SK-N-SH (cell line): ENCODE data around the gene ZMIZ1. TPM values are rescaled to one million over a fixed set of nuclear protein-coding genes. Genes with fewer than 3 reads are reported as not detected.

Experiments
- CTCF ChIA-PET: fragments of 300-600, 350-600 bp; formaldehyde crosslinking; extraction: SDS; loops from one replicate; lab custom pipeline; 2021; lab: Yijun Ruan, JAX
- POLR2A ChIA-PET: fragments of 350-600 bp; sonication (Branson Sonifier 250); formaldehyde crosslinking; extraction: SDS; loops from one replicate; lab custom pipeline; 2020; ENCODE audit warnings: antibody characterized with exemption, inconsistent platforms; lab: Yijun Ruan, JAX
- DNase-seq: peaks from one replicate; pipeline ENCODE4 v3.0.0; 2012
- H2AFZ ChIP-seq: fragments of 200-600 bp; sonication (generic); 2 replicates; pipeline ENCODE4 v1.8.1; 2016; ENCODE audit warnings: antibody characterized with exemption, mild to moderate bottlenecking, low read depth
- H3F3A ChIP-seq: fragments of 200-600 bp; sonication (generic); replicated peaks from 2 replicates; pipeline ENCODE3; 2016; ENCODE audit warnings: antibody characterized with exemption, mild to moderate bottlenecking; ENCODE audit not compliant: insufficient read depth
- H3K27ac ChIP-seq, 2 experiments: fragments of 200-500 bp in 1 of 2; fragments of 200-600 bp in 1 of 2; sonication (Bioruptor generic) in 1 of 2; sonication (generic), shearing (Covaris generic) in 1 of 2; 2 replicates each; pipeline versions ENCODE4 v1.5.1 to v1.6.1; 2014 to 2016; ENCODE audit warnings: low read depth in 2 of 2, inconsistent platforms in 1 of 2, low read length in 1 of 2, mild to moderate bottlenecking in 1 of 2, mixed read lengths in 1 of 2
- H3K27me3 ChIP-seq: fragments of 200-600 bp; sonication (generic), shearing (Covaris generic); 2 replicates; pipeline ENCODE4 v1.6.1; 2016; ENCODE audit warnings: mixed run types; ENCODE audit not compliant: insufficient read depth
- H3K36me3 ChIP-seq, 2 experiments: fragments of 200-500 bp in 1 of 2; fragments of 200-600 bp in 1 of 2; sonication (Bioruptor generic) in 1 of 2; sonication (generic) in 1 of 2; replicated peaks in 1 of 2; 2 replicates each; pipeline versions ENCODE3 to v1.5.1; 2014 to 2016; ENCODE audit warnings: low read length in 1 of 2, mild to moderate bottlenecking in 1 of 2; ENCODE audit not compliant: insufficient read depth in 2 of 2, control insufficient read depth in 1 of 2
- H3K4me1 ChIP-seq, 2 experiments: fragments of 200-500 bp in 1 of 2; fragments of 200-600 bp in 1 of 2; sonication (Bioruptor generic) in 1 of 2; sonication (generic), shearing (Covaris generic) in 1 of 2; 2 replicates each; pipeline versions ENCODE4 v1.5.1 to v1.6.1; 2014 to 2016; ENCODE audit warnings: low read depth in 1 of 2, low read length in 1 of 2, mixed run types in 1 of 2; ENCODE audit not compliant: insufficient read depth in 2 of 2, control insufficient read depth in 1 of 2
- H3K4me2 ChIP-seq: fragments of 200-600 bp; sonication (generic), shearing (Covaris generic); 2 replicates; pipeline ENCODE4 v1.6.1; 2017; ENCODE audit warnings: mixed run types
- H3K4me3 ChIP-seq, 2 experiments: fragments of 200-500 bp in 1 of 2; fragments of 200-600 bp in 1 of 2; sonication (Bioruptor generic) in 1 of 2; sonication (generic), shearing (Covaris generic) in 1 of 2; 2 replicates each; pipeline versions ENCODE4 v1.5.1 to v1.8.1; 2014 to 2016; ENCODE audit warnings: low read depth in 2 of 2, inconsistent platforms in 1 of 2, low read length in 1 of 2, mild to moderate bottlenecking in 1 of 2, mixed read lengths in 1 of 2, moderate library complexity in 1 of 2
- H3K79me2 ChIP-seq: fragments of 200-600 bp; sonication (generic); 2 replicates; pipeline ENCODE4 v1.8.1; 2017; ENCODE audit warnings: mild to moderate bottlenecking; ENCODE audit not compliant: insufficient read depth
- H3K9ac ChIP-seq: fragments of 200-600 bp; sonication (generic); 2 replicates; pipeline ENCODE4 v1.6.1; 2017; ENCODE audit warnings: mixed run types
- H3K9me2 ChIP-seq: fragments of 200-600 bp; sonication (generic); 2 replicates; pipeline ENCODE4 v1.6.1; 2017; ENCODE audit warnings: mixed run types
- H3K9me3 ChIP-seq: fragments of 200-600 bp; sonication (generic); 2 replicates; pipeline ENCODE4 v1.6.1; 2017; ENCODE audit warnings: mixed run types, mild to moderate bottlenecking, moderate library complexity
- H4K20me1 ChIP-seq: fragments of 200-600 bp; sonication (generic); 2 replicates; pipeline ENCODE4 v1.6.1; 2017; ENCODE audit warnings: mild to moderate bottlenecking, mixed run types; ENCODE audit not compliant: insufficient read depth
- CHD2 ChIP-seq: fragments of 150-350 bp; IDR thresholded peaks from 2 replicates; pipeline ENCODE4 v1.6.1; 2018; ENCODE audit warnings: low read length; ENCODE audit not compliant: partially characterized antibody
- ELF1 ChIP-seq: IDR thresholded peaks from 2 replicates; pipeline ENCODE4 v1.4.0; 2012
- EP300 ChIP-seq, 2 experiments: IDR thresholded peaks; 2 replicates each; pipeline versions ENCODE4 v1.4.0 to v1.6.1; 2012; ENCODE audit warnings: borderline replicate concordance in 1 of 2, low read depth in 1 of 2, low read length in 1 of 2
- EZH2phosphoT487 ChIP-seq: fragments of 200-600 bp; sonication (generic); IDR thresholded peaks from 2 replicates; pipeline ENCODE4 v1.6.1; 2017; ENCODE audit warnings: low read depth, mixed run types, mild to moderate bottlenecking, antibody characterized with exemption, moderate library complexity, borderline replicate concordance
- FOXJ3 ChIP-seq: sonication (generic); formaldehyde crosslinking; IDR thresholded peaks from 2 replicates; pipeline ENCODE4 v1.5.1; 2020; ENCODE audit warnings: mild to moderate bottlenecking, missing genetic modification reagents
- IRF3 ChIP-seq: fragments of 150-350 bp; IDR thresholded peaks from 2 replicates; pipeline ENCODE4 v1.6.1; 2016; ENCODE audit warnings: mild to moderate bottlenecking, low read depth, low read length
- JUND ChIP-seq: IDR thresholded peaks from 2 replicates; pipeline ENCODE4 v1.4.0; 2012
- MEF2A ChIP-seq: IDR thresholded peaks from 2 replicates; pipeline ENCODE4 v1.4.0; 2012; ENCODE audit warnings: low read depth, borderline replicate concordance
- NRF1 ChIP-seq: IDR thresholded peaks from 2 replicates; pipeline ENCODE4 v1.6.1; 2012; ENCODE audit warnings: low read depth, mild to moderate bottlenecking, low read length
- RXRA ChIP-seq: IDR thresholded peaks from 2 replicates; pipeline ENCODE4 v1.4.0; 2012; ENCODE audit warnings: low read depth, mild to moderate bottlenecking, borderline replicate concordance
- TEAD4 ChIP-seq: IDR thresholded peaks from 2 replicates; pipeline ENCODE4 v1.4.0; 2012; ENCODE audit warnings: mild to moderate bottlenecking, borderline replicate concordance; ENCODE audit not compliant: insufficient read depth
- USF2 ChIP-seq: fragments of 150-350 bp; IDR thresholded peaks from 2 replicates; pipeline ENCODE4 v1.6.1; 2017; ENCODE audit warnings: antibody characterized with exemption, low read length, low read depth, borderline replicate concordance
- YY1 ChIP-seq: IDR thresholded peaks from 2 replicates; pipeline ENCODE4 v1.4.0; 2012; ENCODE audit warnings: low read depth, mild to moderate bottlenecking
- WGBS: methylation state at CpG from one replicate; pipeline ENCODE4 v1.1.6; 2017; ENCODE audit warnings: low lambda C conversion rate; 5-methylcytosine and 5-hydroxymethylcytosine counted together
- polyA plus RNA-seq, 3 experiments: library from polyadenylated mRNA; depleted of rRNA; stranded (reverse); fragments of >200 nt; gene quantifications; 2 replicates each; pipeline ENCODE4 v1.2.3, GENCODE V29; 2012
- TF ChIP-seq, protein P1 (sequence below): fragments of 200-600 bp; sonication (generic); IDR thresholded peaks from 2 replicates; pipeline ENCODE4 v1.6.1; 2017; ENCODE audit warnings: antibody characterized with exemption, mild to moderate bottlenecking, moderate library complexity

The ZMIZ1 gene
- polyA plus RNA-seq, 1 of the 3 experiments (the other 2 are of a cell fraction) = 23.5 TPM

GRCh38 chr10:79166741-79167140 is 98.0 kb downstream of the ZMIZ1 start:
- WGBS = 94% methylated on average over 8 of the region's 10 CpGs
- H3K79me2 ChIP-seq = peaks cover 53% of the 10 kb centered on the region
- peaks cover 11 to 50% of the 10 kb centered on the region in 2 experiments for H3K36me3 ChIP-seq
- POLR2A ChIA-PET = no interaction called here
- H3K4me3 ChIP-seq = no peak overlapping the region
- no peak for TF ChIP-seq USF2
- TF ChIP-seq NRF1 = no peak
- no peak for TF ChIP-seq JUND
- TF ChIP-seq EP300 (IDR thresholded peaks at IDR 0.05; ENCODE audit: borderline replicate concordance in 1 of 2, low read depth in 1 of 2, low read length in 1 of 2) = no peak
- TF ChIP-seq, all 33 proteins: peak for 0
- no peak overlapping the region for H2AFZ ChIP-seq
- no peak overlapping the region for H3K9ac ChIP-seq
- peaks cover 3 to 88% of the 10 kb centered on the region in 2 experiments; a peak in 2 of 4 replicates for H3K4me1 ChIP-seq
- DNase-seq = no peak
- CTCF ChIA-PET = interaction anchor here (0.8 kb wide), 1 partner anchor 856 kb away, joined by 3 read pairs; no protein-coding TSS in a partner anchor
- H3K27ac ChIP-seq = peak overlapping the region in 1 of 2 experiments; percentile 61; a peak in 1 of 4 replicates
- no peaks in the 10 kb centered on the region for H4K20me1 ChIP-seq
- no peaks in the 10 kb centered on the region for H3K9me2 ChIP-seq
- H3K4me2 ChIP-seq = no peak overlapping the region
- no peaks in the 10 kb centered on the region for H3K9me3 ChIP-seq
- no peaks in the 10 kb centered on the region for H3K27me3 ChIP-seq
- H3F3A ChIP-seq = no peaks in the 10 kb centered on the region

DNA sequence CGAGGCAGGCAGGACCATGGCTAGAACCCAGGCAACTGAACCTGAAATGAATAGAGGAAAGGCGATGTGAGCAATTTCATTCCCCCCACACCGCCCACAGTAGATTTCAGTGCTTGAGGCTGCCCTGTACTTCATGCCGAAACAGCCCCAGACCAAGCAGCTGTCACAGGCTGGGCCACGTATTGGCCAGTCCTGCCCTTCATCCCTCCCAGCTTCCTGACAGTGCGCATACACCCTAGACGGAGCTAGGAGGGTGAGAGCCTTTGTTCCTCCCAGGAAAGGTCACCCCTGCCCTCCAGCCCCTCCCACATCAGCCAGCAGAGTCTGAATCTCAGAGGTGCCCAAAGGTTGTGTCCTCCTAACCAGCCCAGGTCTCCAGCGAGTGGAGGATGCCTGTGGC is 98.8 kb downstream of the ZMIZ1 start:
- Histone ChIP-seq H3K27ac (no peak overlapping the region; a peak in 1 of 4 replicates), H3K9me3 (no peaks in the 10 kb centered on the region), H3K4me1 (peaks cover 3 to 92% of the 10 kb centered on the region in 2 experiments; a peak in 2 of 4 replicates), H3K9ac (no peak overlapping the region), H3F3A (no peaks in the 10 kb centered on the region), H3K4me3 (no peak overlapping the region), H3K9me2 (no peaks in the 10 kb centered on the region), H3K79me2 (peaks cover 50% of the 10 kb centered on the region), H4K20me1 (no peaks in the 10 kb centered on the region), H3K36me3 (peaks cover 6 to 50% of the 10 kb centered on the region in 2 experiments), H3K4me2 (no peak overlapping the region), H3K27me3 (no peaks in the 10 kb centered on the region), H2AFZ (no peak overlapping the region)
- DNase-seq = no peak
- TF ChIP-seq IRF3 (no peak), JUND (no peak), CHD2 (no peak), ELF1 (no peak), MEF2A (no peak), YY1 (no peak), EP300 (IDR thresholded peaks at IDR 0.05; ENCODE audit: borderline replicate concordance in 1 of 2, low read depth in 1 of 2, low read length in 1 of 2) (no peak), FOXJ3 (CRISPR knock-in tag) (no peak), RXRA (no peak), EZH2phosphoT487 (no peak), TEAD4 (no peak), NRF1 (no peak), USF2 (no peak)
- TF ChIP-seq, protein P1, sequence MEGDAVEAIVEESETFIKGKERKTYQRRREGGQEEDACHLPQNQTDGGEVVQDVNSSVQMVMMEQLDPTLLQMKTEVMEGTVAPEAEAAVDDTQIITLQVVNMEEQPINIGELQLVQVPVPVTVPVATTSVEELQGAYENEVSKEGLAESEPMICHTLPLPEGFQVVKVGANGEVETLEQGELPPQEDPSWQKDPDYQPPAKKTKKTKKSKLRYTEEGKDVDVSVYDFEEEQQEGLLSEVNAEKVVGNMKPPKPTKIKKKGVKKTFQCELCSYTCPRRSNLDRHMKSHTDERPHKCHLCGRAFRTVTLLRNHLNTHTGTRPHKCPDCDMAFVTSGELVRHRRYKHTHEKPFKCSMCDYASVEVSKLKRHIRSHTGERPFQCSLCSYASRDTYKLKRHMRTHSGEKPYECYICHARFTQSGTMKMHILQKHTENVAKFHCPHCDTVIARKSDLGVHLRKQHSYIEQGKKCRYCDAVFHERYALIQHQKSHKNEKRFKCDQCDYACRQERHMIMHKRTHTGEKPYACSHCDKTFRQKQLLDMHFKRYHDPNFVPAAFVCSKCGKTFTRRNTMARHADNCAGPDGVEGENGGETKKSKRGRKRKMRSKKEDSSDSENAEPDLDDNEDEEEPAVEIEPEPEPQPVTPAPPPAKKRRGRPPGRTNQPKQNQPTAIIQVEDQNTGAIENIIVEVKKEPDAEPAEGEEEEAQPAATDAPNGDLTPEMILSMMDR = no peak
- ChIA-PET POLR2A (no interaction called here), CTCF (no interaction called here)
- WGBS = 85% methylated on average over 5 of the region's 8 CpGs
